ENCODE measurements around the gene SMYD2.

DNA sequence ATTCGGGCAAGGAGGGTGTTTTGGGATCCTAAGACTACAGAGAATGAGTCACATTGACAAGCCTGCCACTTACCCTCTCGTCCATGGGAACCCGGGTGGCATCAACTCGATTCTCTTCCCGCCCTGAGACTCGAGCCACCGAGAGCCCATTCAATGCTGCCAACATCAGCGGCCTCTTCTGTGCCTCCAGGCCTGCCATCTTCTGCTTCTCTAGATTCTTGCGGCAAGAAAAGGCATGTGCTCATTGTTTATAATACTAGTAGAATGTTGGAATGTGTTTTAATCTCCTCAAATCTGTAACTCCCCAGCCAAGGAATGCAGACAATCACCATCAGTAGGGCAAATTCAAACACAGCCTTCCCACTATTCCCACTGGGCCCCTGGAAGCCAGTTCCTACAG lies 96.9 kb downstream of the SMYD2 start:
- TF ChIP-seq, protein P1, sequence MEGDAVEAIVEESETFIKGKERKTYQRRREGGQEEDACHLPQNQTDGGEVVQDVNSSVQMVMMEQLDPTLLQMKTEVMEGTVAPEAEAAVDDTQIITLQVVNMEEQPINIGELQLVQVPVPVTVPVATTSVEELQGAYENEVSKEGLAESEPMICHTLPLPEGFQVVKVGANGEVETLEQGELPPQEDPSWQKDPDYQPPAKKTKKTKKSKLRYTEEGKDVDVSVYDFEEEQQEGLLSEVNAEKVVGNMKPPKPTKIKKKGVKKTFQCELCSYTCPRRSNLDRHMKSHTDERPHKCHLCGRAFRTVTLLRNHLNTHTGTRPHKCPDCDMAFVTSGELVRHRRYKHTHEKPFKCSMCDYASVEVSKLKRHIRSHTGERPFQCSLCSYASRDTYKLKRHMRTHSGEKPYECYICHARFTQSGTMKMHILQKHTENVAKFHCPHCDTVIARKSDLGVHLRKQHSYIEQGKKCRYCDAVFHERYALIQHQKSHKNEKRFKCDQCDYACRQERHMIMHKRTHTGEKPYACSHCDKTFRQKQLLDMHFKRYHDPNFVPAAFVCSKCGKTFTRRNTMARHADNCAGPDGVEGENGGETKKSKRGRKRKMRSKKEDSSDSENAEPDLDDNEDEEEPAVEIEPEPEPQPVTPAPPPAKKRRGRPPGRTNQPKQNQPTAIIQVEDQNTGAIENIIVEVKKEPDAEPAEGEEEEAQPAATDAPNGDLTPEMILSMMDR (conservative IDR thresholded peaks at IDR 0.05; ENCODE audit: low read depth in 2 of 2) = no peak
- TF ChIP-seq POLR2AphosphoS5 (IDR thresholded peaks at IDR 0.05; ENCODE audit: low read depth) (no peak), ZNF331 (CRISPR knock-in tag; IDR thresholded peaks at IDR 0.05; ENCODE audit: low read depth) (no peak), EZH2 (IDR thresholded peaks at IDR 0.05; ENCODE audit: low read depth, unreplicated experiment) (no peak), REST (IDR thresholded peaks at IDR 0.05; ENCODE audit: unreplicated experiment) (no peak), EZH2phosphoT487 (IDR thresholded peaks at IDR 0.05; ENCODE audit: unreplicated experiment) (no peak)

Measured in GM23338 (cell line).